ENCODE results near the gene FAM53A.
"Not testable (repeated sequence)": the region's sequence is repeated elsewhere in the genome, so short reads cannot be mapped to it uniquely, and the experiment has no call there.

FAM53A gene

DNA sequence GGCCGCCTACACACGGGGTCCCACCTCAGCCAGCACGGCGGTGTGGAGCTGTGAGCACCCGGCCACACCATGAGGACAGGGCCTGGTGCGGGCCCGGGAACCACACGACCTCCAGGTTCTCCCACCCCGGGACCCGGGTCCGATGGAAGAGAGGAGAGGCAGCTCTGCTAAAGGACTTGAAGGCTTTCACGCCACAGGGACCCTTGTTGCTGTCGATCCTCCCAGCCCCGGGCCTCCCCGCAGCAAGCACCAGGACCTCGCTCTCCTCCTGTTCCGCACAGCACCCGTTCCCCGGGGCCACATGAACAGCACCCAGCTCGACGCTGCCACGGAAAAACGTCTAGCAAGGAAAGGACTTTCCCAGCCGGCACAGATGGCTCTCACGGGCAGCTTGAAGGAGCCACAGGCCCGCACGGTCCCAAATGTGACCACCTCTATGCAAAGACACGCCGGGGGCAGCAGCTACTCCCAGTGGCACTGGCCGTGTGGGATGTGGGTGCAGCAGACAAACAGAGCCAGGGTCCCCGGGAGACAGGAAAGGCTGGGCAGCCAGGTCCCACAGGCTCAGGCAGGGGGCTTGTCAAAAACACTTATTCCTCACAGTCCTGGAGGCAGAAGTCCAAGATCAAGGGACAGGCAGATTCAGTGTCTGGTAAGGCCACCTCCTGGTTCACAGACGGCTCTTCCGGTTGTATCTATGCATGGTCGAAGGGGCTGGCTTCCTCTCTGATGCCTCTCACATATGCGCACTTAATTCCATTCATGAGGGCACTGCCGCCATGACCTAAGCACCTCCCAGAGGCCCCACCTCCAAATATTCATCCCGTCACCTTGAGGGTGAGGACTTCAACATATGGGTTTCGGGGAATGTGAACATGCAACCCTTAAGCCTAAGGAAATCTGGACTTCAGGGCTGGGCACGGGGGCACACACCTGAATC is 24.7 kb downstream of the FAM53A start:
- no peak for DNase-seq (ENCODE audit: low read depth in 3 of 3)

DNA sequence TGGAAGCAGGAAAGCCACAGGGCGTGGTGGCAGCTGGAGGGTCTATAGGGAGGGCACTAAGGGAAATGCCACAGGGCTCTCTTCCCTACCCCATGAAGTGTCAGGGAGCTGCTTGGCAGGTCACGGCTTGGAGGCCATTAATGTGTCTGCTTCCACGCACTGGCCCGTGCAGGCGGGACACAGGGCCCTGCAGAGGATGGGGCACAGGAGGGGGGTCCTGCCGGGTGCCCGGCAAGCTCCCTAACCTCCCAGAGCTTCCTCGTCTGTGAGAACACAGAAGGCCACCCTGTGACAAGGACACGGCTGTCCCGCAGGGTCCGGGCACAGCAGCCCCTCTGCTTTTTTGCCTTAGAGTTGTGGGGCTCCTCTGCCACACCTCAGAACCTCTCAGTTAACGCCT is 25.5 kb downstream of the FAM53A start:
- DNase-seq (ENCODE audit: low read depth in 3 of 3): no peak

- no peak for DNase-seq (ENCODE audit: low read depth in 3 of 3)
Measured at GRCh38 chr4:1658146-1658545, 26.0 kb downstream of the FAM53A start.

- no peak for DNase-seq (ENCODE audit: low read depth in 3 of 3)
Measured at GRCh38 chr4:1656986-1657385, 27.1 kb downstream of the FAM53A start.

DNA sequence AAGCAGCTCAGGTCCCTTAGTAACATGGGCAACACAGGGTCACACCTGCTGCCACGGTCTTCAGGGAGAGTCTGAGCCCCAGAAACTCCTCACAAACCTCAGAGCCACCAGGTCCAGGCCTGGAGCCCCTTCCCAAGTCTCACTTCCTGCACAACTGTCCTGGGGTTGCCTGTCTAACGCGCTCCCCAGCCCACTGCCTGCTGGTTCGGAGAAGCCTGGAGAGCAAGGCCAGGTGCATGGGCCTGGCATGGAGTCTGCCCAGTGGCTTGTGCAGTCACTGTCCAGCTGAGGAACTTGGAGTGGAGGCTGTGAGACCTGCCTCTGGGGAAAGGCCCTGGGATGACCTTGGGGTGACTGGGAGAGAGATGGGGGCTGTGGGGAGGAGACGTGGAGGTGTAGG is 28.0 kb downstream of the FAM53A start:
- no peak for DNase-seq (ENCODE audit: low read depth in 3 of 3)

DNA sequence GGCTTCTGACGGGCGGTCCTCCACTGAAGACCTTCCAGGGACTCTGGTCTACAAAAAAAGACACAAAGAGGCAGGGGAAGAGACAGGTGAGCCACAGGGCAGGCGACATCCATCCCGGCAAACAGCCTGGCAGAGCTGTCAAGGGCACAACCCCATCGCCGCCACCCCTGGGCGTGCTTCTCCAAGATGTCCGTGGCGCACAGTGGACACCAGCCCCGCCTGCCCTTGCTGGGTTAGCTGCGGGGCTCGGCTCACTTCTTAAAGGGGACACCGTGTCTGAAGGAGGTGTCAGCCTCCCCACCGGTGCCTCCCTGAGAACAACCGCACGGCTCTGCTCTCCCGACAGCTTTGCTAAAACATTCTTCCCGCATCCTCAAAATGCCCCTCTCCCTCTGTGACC is 28.4 kb downstream of the FAM53A start:
- DNase-seq (ENCODE audit: low read depth in 3 of 3): no peak

DNA sequence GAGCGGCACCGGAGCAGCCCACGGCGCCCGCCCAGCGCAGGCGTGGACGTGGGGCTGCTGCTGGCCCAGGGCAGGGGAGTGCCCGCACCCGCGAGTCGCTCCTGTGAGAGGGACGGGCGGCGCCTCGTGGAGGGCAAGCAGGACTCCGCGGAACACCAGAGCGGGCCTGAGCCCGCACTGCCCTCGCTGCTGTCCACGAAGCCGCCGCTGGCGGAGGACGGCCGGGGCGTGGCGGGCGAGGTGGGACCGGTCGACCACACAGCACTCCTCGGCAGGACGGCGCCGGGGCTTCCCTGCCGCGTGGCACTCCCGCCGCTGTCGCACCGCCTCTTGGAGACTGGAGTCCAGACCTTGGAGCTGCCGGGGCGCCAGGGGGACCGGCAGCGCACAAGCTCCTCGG is 29.0 kb downstream of the FAM53A start:
- DNase-seq (ENCODE audit: low read depth in 3 of 3): no peak

- no peak for DNase-seq (ENCODE audit: low read depth in 3 of 3)
Measured at GRCh38 chr4:1654216-1654955, 29.7 kb downstream of the FAM53A start.

- DNase-seq (ENCODE audit: low read depth in 3 of 3): no peak
Measured at GRCh38 chr4:1653776-1654175, 30.3 kb downstream of the FAM53A start.

DNA sequence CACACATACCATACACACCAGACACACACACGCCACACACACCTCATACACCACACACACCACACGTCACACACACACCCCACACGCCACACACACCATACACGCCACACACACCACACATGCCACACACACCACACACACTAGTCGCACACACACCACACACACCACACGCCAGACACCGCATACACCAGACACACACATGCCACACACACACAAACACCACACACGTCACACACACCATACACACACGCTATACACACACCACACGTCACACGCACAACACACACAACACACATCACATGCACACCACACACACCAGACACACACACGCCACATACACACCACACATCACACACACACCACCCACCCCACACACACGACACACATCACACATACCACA is 32.0 kb downstream of the FAM53A start:
- DNase-seq (ENCODE audit: low read depth in 3 of 3): no peak

DNA sequence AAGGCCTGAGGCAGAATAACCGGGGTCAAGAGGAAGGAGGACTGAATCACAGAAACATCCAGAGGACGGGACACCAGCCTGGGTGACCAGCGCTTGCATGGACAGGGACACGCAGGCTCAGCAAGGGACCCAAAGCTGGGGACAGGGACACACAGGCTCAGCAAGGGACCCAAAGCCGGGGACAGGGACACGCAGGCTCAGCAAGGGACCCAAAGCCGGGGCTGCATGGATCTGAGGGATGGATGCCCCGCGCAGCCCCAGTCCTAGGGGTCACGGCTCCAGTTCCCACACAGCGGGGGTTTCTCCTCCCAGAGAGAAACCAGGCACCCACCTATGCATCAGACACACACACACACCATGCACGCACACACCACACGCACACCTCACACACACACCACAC is 32.5 kb downstream of the FAM53A start:
- DNase-seq (ENCODE audit: low read depth in 3 of 3): no peak

DNA sequence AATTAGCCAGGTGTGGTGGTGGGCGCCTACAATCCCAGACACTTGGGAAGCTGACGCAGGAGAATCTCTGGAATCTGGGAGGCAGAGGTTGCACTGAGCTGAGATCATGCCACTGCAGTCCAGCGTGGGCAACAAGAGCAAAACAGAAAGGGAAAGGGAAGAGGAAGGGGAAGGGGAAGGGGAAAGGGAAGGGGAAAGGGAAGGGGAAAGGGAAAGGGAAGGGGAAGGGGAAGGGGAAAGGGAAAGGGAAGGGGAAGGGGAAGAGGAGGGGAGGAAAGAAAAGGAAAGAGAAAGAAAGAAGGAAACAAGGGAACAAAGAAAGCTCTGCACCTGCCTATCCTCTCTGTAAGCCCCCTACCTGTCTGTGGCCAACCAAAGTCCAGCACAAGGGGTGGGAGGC is 35.2 kb downstream of the FAM53A start:
- no peak for DNase-seq (ENCODE audit: low read depth in 3 of 3)

- no peak for DNase-seq (ENCODE audit: low read depth in 3 of 3)
Measured at GRCh38 chr4:1647432-1647831, 36.7 kb downstream of the FAM53A start.

GRCh38 chr4:1646690-1647089 is 37.4 kb downstream of the FAM53A start:
- DNase-seq (ENCODE audit: low read depth in 3 of 3): no peak

DNA sequence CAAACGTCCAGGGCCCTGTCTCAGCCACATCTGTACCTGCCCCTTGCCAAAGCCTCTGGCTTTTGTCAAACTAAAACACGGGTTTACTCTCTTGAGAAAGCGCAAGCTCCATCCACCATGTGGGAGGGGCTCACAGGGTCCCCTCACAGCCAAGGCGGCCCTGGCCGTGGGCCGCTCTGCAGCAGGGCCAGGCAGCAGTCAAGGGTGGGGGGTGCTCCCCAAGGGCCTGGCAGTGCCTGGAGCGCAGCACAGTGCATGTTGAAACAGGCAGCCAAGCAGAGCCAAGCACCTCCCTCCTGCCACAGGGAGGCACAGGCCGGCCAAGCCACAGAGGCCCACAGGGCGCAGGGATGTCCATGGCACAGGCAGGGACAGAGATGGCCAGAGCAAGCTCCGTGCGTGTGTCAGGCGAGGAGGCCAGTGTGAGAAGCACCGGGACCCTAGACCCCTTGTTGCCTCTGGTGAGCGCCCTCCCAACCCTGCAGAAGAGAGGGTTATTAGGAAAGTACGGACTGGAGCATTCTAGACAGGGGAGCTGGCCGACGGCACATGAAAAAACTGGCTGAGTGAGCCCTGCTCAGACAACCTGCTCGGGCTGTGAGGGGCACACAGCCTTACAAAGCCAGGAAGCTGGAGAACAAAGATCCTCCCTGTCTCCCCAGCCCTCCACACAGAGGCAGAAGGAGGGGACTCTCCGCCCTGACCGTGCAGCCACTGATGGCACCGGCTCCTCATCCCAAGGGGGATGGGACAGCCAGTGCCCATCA is 39.0 kb downstream of the FAM53A start:
- DNase-seq (ENCODE audit: low read depth in 3 of 3): no peak

- no peak for DNase-seq (ENCODE audit: low read depth in 3 of 3)
Measured at GRCh38 chr4:1643971-1644735, 40.0 kb downstream of the FAM53A start.

DNA sequence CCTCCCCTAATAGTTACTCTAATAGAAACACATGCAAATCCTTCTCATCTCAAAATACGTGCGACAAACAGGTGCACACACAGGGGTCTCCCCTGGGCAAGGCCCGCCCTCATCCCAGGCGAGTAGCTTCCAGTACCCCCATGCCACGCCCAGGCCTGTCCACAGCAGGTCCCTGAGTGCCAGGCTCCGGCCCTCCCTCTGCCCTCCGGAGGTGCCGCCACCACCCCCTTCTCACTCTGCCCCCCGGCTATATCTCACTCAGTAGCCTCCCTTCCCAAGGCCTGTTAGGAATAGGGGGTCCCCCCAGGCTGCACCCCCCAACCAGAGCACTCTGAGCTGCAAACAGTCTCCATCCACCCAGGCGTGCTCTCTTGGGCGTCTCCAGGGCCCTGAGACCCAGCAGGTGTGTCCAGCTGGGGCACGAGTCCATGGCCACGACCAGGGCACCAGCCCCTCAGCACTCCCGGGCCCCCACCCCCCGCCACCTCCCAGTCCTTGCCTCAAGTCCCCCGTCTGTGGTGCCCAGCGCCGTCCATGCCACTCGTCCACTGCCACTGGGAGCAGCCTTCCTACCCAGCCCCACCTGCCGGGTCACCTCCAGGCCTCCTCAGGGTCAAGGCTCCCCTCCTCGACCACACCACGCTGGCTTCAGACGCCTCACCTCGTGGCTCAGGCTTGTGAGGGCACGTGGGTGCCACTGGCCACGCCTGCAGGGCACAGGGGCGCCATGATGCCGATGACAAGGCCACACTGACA is 41.7 kb downstream of the FAM53A start:
- no peak for DNase-seq (ENCODE audit: low read depth in 3 of 3)

DNA sequence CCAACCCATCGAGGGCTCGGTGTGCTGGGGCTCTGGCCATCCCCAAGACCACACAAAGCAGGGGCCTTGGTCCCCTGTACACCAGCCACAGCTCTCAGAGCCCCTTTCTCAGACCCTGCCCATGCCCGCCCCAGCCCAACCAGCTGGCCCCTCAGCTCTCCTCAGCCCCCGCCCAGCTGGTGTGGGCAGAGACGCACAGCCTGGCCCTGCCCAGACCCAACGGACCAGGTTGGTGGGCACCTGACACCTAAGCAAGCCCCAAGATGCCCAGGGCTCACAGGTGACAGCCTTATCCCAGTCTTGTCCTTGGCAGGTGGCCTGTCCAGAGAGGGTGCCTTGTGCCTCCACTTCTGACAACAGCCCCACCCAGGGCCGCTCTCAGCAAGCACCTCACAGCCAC is 42.4 kb downstream of the FAM53A start:
- DNase-seq (ENCODE audit: low read depth in 3 of 3): no peak

- not testable (repeated sequence) for DNase-seq (ENCODE audit: low read depth in 3 of 3)
Measured at GRCh38 chr4:1640716-1641503, 43.2 kb downstream of the FAM53A start.

DNA sequence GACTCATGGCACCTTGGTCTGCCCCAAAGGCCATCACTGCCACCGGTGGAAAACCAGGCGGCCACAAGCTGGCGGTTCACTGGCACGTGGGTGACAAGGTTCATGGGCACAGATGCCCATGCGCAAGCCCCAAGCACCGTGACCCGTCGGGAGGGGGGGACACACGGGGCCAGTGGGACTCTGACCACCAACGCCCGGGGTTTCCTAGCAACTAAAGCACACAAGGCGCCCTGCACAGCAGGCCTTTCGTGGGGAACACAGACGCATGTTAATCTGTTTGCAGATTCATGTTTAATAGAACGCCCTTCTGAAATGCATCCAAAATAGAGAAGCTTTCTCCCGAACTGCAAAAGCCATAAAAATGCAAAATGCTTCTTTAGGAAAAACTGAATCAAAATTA is 43.9 kb downstream of the FAM53A start:
- DNase-seq (ENCODE audit: low read depth in 3 of 3): no peak
